Neural progenitor cell (in vitro differentiated cells): ENCODE measurements around the gene CREBL2. TPM values are rescaled to one million over a fixed set of nuclear protein-coding genes. Genes with fewer than 3 reads are reported as not detected.

Source experiments
- DNase-seq: peaks from one replicate; pipeline ENCODE4 v3.0.0-alpha.2; 2016; ENCODE audit warnings: low spot score
- H2AFZ ChIP-seq: fragments of 200-600 bp; sonication (generic); replicated peaks from 2 replicates; pipeline ENCODE4 v1.6.1; 2016; ENCODE audit warnings: antibody characterized with exemption
- H3F3A ChIP-seq: fragments of 200-600 bp; sonication (generic); 2 replicates; pipeline ENCODE4 v1.6.1; 2016; ENCODE audit warnings: antibody characterized with exemption, low read depth
- H3K27ac ChIP-seq: fragments of 200-600 bp; sonication (generic); 2 replicates; pipeline ENCODE4 v1.5.1; 2016; ENCODE audit warnings: mild to moderate bottlenecking
- H3K27me3 ChIP-seq: fragments of 200-600 bp; sonication (generic); 2 replicates; pipeline ENCODE4 v1.6.1; 2016; ENCODE audit warnings: mild to moderate bottlenecking, moderate library complexity
- H3K36me3 ChIP-seq: fragments of 200-600 bp; sonication (generic); 2 replicates; pipeline ENCODE4 v1.5.1; 2016
- H3K4me1 ChIP-seq: fragments of 200-600 bp; sonication (generic); 2 replicates; pipeline ENCODE4 v1.6.1; 2016; ENCODE audit warnings: mixed run types
- H3K4me2 ChIP-seq: fragments of 200-600 bp; sonication (generic); 2 replicates; pipeline ENCODE4 v1.6.1; 2016
- H3K4me3 ChIP-seq: fragments of 200-600 bp; sonication (generic); 2 replicates; pipeline ENCODE4 v1.5.1; 2016
- H3K79me2 ChIP-seq: fragments of 200-600 bp; sonication (generic); 2 replicates; pipeline ENCODE4 v1.6.1; 2016; ENCODE audit warnings: low read depth
- H3K9ac ChIP-seq: fragments of 200-600 bp; sonication (generic); 2 replicates; pipeline ENCODE4 v1.6.1; 2016
- H3K9me3 ChIP-seq: fragments of 200-600 bp; sonication (generic); 2 replicates; pipeline ENCODE4 v1.5.1; 2016; ENCODE audit warnings: low read depth
- H4K20me1 ChIP-seq: fragments of 200-600 bp; sonication (generic); 2 replicates; pipeline ENCODE4 v1.6.1; 2016; ENCODE audit warnings: low read depth
- H3K27ac Mint-ChIP-seq: 3 replicates; pipeline ENCODE4 v1.8.0; 2021; ENCODE audit warnings: mixed read lengths
- H3K27me3 Mint-ChIP-seq: 2 replicates; pipeline ENCODE4 v1.8.0; 2022; ENCODE audit warnings: low read depth, mild to moderate bottlenecking, inconsistent platforms, moderate library complexity, mixed read lengths; ENCODE audit not compliant: insufficient read depth
- H3K36me3 Mint-ChIP-seq: 3 replicates; pipeline ENCODE4 v1.8.0; 2021; ENCODE audit warnings: mixed read lengths
- H3K4me1 Mint-ChIP-seq: 3 replicates; pipeline ENCODE4 v1.8.0; 2021; ENCODE audit warnings: mixed read lengths
- H3K4me3 Mint-ChIP-seq: 3 replicates; pipeline ENCODE4 v1.8.0; 2021; ENCODE audit warnings: mild to moderate bottlenecking, moderate library complexity, mixed read lengths
- H3K9me3 Mint-ChIP-seq: 3 replicates; pipeline ENCODE4 v1.8.0; 2020; ENCODE audit warnings: mixed read lengths
- EZH2 ChIP-seq: fragments of 200-600 bp; sonication (generic); IDR thresholded peaks from 2 replicates; pipeline ENCODE4 v1.6.1; 2017; ENCODE audit warnings: antibody characterized with exemption, mild to moderate bottlenecking, moderate library complexity
- EZH2phosphoT487 ChIP-seq: fragments of 200-600 bp; sonication (generic); IDR thresholded peaks from 2 replicates; pipeline ENCODE4 v1.6.1; 2017; ENCODE audit warnings: antibody characterized with exemption
- total RNA-seq: library from RNA; depleted of rRNA; stranded (reverse); fragments of >200 nt; gene quantifications from 2 replicates; pipeline ENCODE4 v1.2.3, GENCODE V29; 2015; ENCODE audit warnings: low replicate concordance
- TF ChIP-seq, protein P1 (sequence below): fragments of 200-600 bp; sonication (generic); IDR thresholded peaks from 2 replicates; pipeline ENCODE4 v1.5.1; 2017; ENCODE audit warnings: antibody characterized with exemption, mild to moderate bottlenecking

The CREBL2 gene
- total RNA-seq, 1 donor from 2014 or later: 31.4 TPM

DNA sequence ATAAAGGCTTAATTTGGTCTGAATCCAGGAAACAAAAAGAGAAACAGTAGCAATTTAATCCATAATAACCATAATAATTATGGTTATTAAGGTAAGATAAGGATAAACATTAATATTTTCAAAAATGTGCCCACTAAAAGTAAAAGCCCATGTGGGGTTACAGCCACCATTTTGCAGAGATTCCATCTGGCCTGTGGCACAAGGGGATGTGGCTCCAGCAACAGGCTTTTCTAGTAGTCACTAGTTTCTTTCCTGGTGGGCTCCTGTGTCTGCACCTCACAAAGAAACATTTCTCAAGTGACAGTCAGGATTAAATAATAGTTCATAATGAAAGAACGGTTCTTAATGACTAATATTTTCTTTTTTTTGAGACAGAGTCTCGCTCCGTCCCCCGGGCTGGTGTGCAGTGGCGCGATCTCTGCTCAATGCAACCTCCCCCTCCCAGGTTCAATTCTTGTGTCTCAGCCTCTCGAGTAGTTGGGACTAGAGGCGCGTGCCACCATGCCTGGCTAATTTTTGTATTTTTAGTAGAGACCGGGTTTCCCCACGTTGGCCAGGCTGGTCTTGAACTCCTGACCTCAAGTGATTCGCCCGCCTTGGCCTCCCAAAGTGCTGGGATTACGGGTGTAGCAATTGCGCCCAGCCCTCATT, 52.1 kb downstream of the CREBL2 start:
- no peak for TF ChIP-seq EZH2phosphoT487
- TF ChIP-seq, protein P1, sequence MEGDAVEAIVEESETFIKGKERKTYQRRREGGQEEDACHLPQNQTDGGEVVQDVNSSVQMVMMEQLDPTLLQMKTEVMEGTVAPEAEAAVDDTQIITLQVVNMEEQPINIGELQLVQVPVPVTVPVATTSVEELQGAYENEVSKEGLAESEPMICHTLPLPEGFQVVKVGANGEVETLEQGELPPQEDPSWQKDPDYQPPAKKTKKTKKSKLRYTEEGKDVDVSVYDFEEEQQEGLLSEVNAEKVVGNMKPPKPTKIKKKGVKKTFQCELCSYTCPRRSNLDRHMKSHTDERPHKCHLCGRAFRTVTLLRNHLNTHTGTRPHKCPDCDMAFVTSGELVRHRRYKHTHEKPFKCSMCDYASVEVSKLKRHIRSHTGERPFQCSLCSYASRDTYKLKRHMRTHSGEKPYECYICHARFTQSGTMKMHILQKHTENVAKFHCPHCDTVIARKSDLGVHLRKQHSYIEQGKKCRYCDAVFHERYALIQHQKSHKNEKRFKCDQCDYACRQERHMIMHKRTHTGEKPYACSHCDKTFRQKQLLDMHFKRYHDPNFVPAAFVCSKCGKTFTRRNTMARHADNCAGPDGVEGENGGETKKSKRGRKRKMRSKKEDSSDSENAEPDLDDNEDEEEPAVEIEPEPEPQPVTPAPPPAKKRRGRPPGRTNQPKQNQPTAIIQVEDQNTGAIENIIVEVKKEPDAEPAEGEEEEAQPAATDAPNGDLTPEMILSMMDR: no peak
- no peak for TF ChIP-seq EZH2
- Histone ChIP-seq H3K9ac (no peak overlapping the region), H3F3A (peaks cover 14% of the 10 kb centered on the region), H3K36me3 (peaks cover 19% of the 10 kb centered on the region), H3K9me3 (no peaks in the 10 kb centered on the region), H3K79me2 (peaks cover 95% of the 10 kb centered on the region), H4K20me1 (peaks cover 58% of the 10 kb centered on the region), H3K4me1 (peaks cover 8% of the 10 kb centered on the region), H3K4me2 (no peak overlapping the region), H3K27ac (no peak overlapping the region), H3K4me3 (no peak overlapping the region), H2AFZ (no peak overlapping the region), H3K27me3 (no peaks in the 10 kb centered on the region)
- no peak overlapping the region for H3K27ac Mint-ChIP-seq
- no peak for DNase-seq
- H3K4me1 Mint-ChIP-seq: peaks cover 6% of the 10 kb centered on the region
- no peaks in the 10 kb centered on the region for H3K9me3 Mint-ChIP-seq
- peaks cover 26% of the 10 kb centered on the region for H3K36me3 Mint-ChIP-seq
- peaks cover 3% of the 10 kb centered on the region for H3K27me3 Mint-ChIP-seq
- no peak overlapping the region for H3K4me3 Mint-ChIP-seq

DNA sequence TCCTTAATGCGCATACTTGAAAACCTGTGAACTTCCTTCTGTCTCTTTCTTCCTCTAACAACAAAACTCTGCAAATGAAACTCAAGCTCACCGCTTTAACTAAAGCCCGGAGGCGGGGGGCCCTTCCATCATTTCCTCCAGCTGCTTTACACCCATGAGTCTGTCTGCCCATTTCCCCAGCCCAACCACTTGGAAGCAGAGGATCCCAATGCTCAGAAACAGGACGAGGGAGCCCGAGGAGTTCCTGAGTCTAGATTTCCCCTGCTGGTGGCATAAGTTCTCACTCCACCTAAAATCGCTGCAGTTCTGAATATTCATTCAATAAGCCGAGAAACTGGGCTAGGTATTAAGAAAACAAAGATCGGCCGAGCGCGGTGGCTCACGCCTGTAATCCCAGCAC, 53.5 kb downstream of the CREBL2 start:
- Histone ChIP-seq H3K4me1 (peaks cover 8% of the 10 kb centered on the region), H3K79me2 (peaks cover 99% of the 10 kb centered on the region), H3K9ac (no peak overlapping the region), H3K4me3 (no peak overlapping the region), H2AFZ (no peak overlapping the region), H3K27me3 (no peaks in the 10 kb centered on the region), H3F3A (peaks cover 12% of the 10 kb centered on the region), H3K27ac (peak overlapping the region; percentile 47), H3K36me3 (peaks cover 15% of the 10 kb centered on the region), H3K9me3 (no peaks in the 10 kb centered on the region), H3K4me2 (no peak overlapping the region), H4K20me1 (peaks cover 63% of the 10 kb centered on the region)
- Mint-ChIP-seq H3K36me3 (peaks cover 24% of the 10 kb centered on the region), H3K4me3 (no peak overlapping the region), H3K9me3 (no peaks in the 10 kb centered on the region), H3K4me1 (peaks cover 6% of the 10 kb centered on the region), H3K27me3 (peaks cover 3% of the 10 kb centered on the region), H3K27ac (no peak overlapping the region)
- DNase-seq: no peak
- TF ChIP-seq, protein P1: no peak
- TF ChIP-seq EZH2 (no peak), EZH2phosphoT487 (no peak)

DNA sequence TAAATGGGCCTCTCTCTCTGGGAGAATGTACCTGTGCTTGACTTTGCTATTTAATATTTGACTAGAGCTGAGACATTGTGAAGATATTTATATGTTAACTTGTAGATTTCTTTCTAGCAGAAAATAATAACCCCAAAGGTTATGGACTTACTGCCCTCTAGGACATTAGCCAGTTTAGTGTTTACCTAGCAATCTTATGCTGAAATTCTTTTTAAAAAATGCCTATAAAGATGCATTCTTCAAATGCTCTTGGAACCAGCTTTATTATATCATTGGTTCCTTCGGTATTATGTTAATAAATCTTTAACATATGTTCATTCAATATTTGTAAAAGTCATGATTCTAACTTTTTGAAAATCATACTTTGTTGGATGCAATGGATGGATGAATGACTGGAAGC, 56.3 kb downstream of the CREBL2 start:
- H3K27ac Mint-ChIP-seq: no peak overlapping the region
- no peaks in the 10 kb centered on the region for H3K36me3 ChIP-seq
- H3K4me1 ChIP-seq: no peaks in the 10 kb centered on the region
- no peak for DNase-seq
- no peaks in the 10 kb centered on the region for H3K9me3 ChIP-seq
- H3F3A ChIP-seq: peaks cover 11% of the 10 kb centered on the region
- H3K4me3 ChIP-seq: no peak overlapping the region
- no peak overlapping the region for H2AFZ ChIP-seq
- peaks cover 8% of the 10 kb centered on the region for H3K36me3 Mint-ChIP-seq
- no peaks in the 10 kb centered on the region for H3K27me3 ChIP-seq
- H3K9me3 Mint-ChIP-seq: no peaks in the 10 kb centered on the region
- H3K27ac ChIP-seq: no peak overlapping the region
- H3K4me3 Mint-ChIP-seq: no peak overlapping the region
- peaks cover 100% of the 10 kb centered on the region for H3K79me2 ChIP-seq
- H4K20me1 ChIP-seq: peaks cover 69% of the 10 kb centered on the region
- peaks cover 6% of the 10 kb centered on the region for H3K4me1 Mint-ChIP-seq
- no peaks in the 10 kb centered on the region for H3K27me3 Mint-ChIP-seq
- no peak overlapping the region for H3K9ac ChIP-seq
- TF ChIP-seq EZH2phosphoT487: no peak
- TF ChIP-seq, protein P1: no peak
- no peak overlapping the region for H3K4me2 ChIP-seq
